ENCODE measurements around the gene CLOCK.
"Not testable (repeated sequence)": the region's sequence is repeated elsewhere in the genome, so short reads cannot be mapped to it uniquely, and the experiment has no call there.

The CLOCK gene, protein sequence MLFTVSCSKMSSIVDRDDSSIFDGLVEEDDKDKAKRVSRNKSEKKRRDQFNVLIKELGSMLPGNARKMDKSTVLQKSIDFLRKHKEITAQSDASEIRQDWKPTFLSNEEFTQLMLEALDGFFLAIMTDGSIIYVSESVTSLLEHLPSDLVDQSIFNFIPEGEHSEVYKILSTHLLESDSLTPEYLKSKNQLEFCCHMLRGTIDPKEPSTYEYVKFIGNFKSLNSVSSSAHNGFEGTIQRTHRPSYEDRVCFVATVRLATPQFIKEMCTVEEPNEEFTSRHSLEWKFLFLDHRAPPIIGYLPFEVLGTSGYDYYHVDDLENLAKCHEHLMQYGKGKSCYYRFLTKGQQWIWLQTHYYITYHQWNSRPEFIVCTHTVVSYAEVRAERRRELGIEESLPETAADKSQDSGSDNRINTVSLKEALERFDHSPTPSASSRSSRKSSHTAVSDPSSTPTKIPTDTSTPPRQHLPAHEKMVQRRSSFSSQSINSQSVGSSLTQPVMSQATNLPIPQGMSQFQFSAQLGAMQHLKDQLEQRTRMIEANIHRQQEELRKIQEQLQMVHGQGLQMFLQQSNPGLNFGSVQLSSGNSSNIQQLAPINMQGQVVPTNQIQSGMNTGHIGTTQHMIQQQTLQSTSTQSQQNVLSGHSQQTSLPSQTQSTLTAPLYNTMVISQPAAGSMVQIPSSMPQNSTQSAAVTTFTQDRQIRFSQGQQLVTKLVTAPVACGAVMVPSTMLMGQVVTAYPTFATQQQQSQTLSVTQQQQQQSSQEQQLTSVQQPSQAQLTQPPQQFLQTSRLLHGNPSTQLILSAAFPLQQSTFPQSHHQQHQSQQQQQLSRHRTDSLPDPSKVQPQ

DNA sequence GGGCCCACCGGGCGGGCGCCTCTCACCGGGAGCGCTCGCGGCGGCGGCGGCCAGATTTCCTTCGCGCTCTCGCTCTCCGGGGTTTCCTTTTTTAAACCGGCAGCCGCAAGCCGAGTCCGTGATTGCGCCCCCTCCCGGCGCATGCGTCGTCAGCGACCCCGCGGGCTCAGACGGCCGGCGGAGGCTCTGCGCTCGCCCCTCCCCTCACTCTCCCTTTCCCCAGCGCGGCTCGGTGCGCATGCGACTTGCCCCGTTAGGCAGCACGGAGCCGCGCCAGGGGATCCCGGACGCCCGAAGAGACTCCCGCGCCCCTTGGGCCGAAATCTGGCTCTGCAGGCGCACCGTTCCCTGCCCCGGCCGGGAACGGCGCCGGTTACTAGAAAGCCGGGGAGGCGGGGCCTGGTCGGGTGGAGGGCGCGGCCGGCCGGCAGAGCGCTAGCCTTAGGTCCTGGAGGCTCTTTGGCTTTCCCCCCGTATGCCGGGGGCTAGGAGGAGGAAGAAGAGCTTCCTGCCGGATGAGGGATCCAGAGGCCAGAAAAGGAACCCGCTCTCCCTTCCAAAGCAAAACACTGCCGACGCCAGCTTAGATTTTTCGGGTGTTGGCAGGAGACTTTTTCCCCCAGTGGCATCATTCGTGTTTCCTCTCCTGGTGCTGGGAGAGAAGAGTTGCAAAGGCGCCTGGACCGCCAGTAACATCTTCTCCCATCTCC, at the start of gene CLOCK:
CLOCK (minus strand) TSS at position 154 of the 710 bp plus-strand sequence. CDS start 64,124 bp downstream, outside the sequence.
- peak; percentile 91 for DNase-seq

GRCh38 chr4:55592014-55592413, 45.3 kb upstream of the CLOCK start, which contains the start of gene PDCL2:
Gene PDCL2 (minus strand): TSS chr4:55592245. CDS start chr4:55592109, 136 bp downstream.
- DNase-seq = no peak

DNA sequence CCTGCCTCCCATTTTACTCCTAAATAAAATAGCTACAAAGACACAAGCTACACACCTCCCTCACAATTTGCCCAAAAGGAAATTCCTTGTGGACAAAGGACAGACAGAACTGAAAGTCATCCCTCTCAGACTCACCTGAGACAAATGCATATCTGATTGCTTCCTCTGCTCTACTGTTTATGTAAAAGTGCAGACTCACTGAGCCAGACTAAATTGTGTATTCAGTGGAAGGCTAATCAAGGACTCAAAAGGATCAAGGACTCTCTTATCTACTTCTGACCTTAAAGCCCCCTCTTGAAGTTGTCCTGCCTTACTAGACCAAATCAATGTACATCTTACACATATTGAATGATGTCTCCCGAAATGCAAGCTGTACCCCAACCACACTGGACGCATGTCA, 41.5 kb upstream of the CLOCK start:
- no peak for DNase-seq

DNA sequence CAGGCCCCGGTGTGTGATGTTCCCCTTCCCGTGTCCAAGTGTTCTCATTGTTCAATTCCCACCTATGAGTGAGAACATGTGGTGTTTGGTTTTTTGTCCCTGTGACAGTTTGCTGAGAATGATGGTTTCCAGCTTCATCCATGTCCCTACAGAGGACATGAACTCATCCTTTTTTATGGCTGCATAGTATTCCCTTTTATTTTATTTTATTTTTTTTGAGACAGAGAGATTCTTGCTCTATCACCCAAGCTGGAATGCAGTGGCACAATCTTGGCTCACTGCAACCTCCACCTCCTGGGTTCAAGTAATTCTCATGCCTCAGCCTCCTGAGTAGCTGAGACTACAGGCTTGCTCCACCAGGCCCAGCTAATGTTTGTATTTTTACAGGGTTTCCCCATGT, 36.1 kb upstream of the CLOCK start:
- DNase-seq = not testable (repeated sequence)

DNA sequence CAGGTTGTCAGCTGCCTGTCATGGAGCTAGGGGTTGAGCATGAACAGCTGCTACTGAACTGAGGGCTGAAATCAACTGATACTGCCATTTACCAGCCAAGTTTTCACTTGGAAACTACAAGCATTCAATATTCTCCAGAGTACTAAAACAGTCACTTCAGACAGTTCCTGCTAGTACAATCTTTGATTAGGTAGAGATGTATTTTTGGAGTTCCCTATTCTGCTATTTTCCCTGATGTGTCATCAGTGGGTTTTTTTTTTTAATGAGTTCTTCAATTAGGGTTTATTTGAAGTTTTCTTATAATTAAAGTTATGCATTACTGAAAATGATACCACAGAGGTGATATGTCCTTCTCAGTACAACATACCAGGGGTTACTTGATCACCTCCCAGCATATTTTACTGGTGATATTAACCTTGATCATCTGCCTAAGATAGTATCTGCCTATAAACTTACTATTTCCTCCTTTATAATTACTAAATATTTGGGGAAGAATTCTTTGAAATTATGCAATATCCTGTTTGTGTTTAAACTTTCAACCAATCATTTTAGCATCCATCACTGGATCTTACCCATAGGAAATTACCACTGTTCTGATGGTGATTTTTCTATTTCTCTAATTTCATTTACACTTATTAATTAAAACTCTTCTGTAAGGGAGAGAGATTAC, 31.8 kb upstream of the CLOCK start:
- DNase-seq = no peak

GRCh38 chr4:55575513-55575912, 28.8 kb upstream of the CLOCK start:
- DNase-seq = no peak

GRCh38 chr4:55574252-55574651, 27.5 kb upstream of the CLOCK start:
- peak; percentile 18 for DNase-seq

GRCh38 chr4:55571806-55572205, 25.1 kb upstream of the CLOCK start:
- DNase-seq = no peak

GRCh38 chr4:55568905-55569504, 22.3 kb upstream of the CLOCK start:
- no peak for DNase-seq

- DNase-seq = peak; percentile 42
These were observed 15.2 kb upstream of the CLOCK start for GRCh38 chr4:55561889-55562288.

- no peak for DNase-seq
These were observed 13.4 kb upstream of the CLOCK start for GRCh38 chr4:55560096-55560495.

GRCh38 chr4:55554453-55555030, 7.8 kb upstream of the CLOCK start:
- DNase-seq = peak; percentile 70

DNA sequence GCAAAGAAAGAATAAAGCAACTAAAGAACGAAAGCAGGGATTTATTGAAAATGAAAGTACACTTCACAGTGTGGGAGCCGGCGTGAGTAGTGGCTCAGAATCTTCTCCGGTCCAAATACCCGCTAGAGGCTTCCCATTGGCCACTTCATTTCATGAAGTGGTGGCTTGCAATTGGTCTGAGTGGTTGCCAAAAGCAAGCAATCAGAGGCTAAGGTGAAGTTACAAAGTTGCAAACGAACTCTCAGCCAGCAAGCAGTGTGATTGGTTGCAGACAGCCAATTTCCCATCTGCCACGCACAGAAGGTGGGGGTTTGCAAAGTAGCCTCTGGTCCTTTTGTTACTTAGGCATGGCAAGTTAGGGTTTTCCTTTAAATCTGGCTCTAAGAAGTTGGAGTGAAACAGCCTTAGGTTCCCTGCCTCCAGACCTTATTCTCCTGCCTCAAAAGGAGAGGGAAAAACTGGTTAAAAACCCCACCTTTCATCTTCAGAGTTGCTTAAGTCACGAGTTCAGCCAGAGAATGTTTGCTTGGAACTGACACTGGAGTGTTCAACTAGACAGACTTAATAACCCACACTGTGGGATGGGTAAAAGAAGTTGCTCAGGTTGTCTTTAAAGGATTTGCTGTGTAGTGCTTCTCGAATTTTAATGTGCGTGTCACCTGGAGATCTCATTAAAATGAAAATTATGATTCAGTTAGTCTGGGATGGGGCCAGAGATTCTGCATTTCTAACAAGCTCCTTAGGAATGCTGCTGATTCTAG, 6.9 kb upstream of the CLOCK start:
- peak; percentile 86 for DNase-seq

DNA sequence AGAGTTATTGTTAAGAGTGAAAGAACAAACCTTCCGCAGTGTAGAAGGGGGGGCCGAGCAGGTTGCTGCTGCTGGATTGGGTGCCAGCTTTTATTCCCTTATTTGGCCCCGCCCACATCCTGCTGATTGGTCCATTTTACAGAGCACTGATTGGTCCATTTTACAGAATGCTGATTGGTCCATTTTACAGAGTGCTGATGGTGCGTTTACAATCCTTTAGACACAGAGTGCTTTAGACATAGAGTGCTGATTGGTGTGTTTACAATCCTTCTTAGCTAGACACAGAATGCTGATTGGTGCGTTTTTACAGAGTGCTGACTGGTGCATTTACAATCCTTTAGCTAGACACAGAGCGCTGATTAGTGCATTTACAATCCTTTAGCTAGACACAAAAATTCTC, 5.3 kb upstream of the CLOCK start:
- DNase-seq = peak; percentile 19

DNA sequence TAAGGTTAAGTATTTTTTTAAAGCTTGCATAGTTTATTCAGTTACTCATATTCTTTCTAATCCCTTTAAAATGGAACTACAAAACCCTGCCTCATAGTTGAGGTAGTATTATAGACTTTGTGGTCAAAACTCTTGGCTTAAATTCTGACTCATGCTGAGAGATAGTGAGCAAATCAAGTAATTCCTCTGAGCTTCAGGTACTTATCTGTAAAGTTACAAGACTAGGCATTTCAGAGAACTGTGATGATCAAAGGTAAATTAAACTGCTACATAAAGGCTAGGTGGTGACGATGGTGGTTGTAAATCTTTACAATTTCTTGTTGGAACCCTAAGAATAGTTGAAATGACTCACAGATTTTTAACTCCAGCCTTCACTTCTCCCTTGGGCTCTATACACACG, 3.2 kb upstream of the CLOCK start:
- DNase-seq = peak; percentile 60

- no peak for DNase-seq
These were observed 1.2 kb upstream of the CLOCK start for GRCh38 chr4:55547918-55548317.

DNA sequence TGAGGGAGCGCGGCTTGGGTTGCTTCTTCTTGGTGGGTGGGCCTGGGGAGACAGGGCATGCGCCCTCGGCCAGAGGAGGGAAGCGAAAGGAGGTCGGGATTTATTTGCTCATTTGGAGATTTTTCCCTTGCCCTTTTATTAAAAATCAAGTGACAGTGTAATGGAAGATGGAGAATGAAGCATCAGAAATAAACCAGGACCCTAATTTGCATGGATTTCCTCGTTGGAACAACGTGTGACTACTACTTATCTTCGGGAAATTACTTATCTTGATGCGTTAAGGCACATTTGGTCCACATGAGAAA, 709 bp upstream of the CLOCK start:
- no peak for DNase-seq

DNA sequence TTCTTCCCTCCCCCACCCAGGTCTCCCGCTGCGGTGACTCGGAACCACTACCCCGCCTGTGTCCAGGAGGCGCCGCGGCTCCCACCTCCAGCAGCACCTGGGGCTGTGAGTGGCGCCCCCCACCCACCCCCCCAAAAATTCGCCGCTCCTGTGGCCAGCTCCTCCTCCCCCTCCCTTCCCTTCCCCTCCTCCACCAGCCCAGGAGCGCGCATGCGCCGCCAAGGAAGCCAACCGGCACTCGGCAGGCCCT, 278 bp downstream of the CLOCK start:
- no peak for DNase-seq

DNA sequence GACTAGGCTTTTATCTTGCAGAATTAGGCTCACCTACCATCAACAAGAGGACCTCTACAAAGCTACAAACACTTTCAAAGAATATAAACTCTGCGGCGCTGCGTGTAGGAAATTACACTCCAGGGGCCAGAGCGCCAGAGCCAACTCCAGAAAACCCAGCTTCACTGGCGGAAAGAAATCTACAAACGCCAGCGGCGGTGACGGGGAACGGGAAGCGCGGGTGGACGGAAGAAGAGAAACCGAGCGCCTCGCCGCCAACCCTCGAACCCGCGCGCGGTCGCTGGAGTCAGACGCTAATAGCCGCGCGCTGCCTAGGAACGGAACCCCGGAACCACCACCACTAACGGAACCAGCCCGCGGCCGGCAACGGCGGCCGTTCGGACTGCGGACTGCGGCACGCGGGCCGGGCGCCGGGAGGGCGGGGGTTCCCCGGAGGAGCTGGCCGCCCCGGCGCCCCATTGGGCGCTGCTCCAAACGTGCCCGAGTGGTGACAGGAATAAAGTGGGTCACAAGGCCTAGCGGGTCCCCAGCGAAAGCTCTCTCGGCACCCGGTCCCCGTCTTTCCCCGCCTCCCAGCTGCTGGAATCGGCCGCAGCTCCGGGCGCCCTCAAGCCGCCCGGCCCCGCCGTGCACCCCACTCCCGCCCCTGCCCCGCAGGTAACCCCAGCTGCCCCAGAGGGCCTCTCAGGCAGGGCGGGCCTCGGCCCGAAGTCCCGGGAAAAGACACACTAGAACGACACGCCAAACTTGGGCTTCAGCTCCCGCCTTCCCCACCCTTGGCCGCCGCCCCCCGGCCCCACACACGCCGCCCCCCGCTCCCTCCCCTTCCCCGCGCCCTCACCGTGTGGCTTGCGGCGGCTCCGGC, 836 bp downstream of the CLOCK start:
- peak; percentile 86 for DNase-seq

GRCh38 chr4:55545151-55545550, 1.6 kb downstream of the CLOCK start:
- peak; percentile 59 for DNase-seq

DNA sequence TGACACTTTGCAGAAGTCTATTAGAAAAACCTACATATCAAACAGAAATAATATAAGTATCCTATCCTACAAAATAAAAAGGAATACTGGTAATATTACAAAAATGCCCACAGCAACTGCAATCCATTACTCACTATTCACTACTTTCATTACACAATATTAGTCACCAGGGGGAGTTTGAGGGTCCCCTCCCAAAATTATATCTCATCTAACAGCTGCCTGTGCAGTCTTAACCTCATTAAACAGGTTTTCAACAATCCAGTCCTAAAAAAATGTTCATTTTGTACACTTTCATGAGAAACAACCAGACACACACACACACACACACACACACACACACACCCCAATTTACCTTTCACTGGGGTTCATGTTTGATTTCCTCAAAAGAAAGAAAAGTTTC, 2.9 kb downstream of the CLOCK start:
- peak; percentile 55 for DNase-seq

All from OCI-M1 (cell line).